Activated naive CD4-positive, alpha-beta T cell (primary cell): Measurements from ENCODE around the gene TCERG1.

ENCODE experiments used
- DNase-seq, 4 experiments: peaks; one replicate each; lab custom pipeline; 2025; lab: John Stamatoyannopoulos, UW

TCERG1 gene

GRCh38 chr5:146457431-146457830, 10.3 kb downstream of the TCERG1 start:
- DNase-seq = no peak

- DNase-seq = no peak
Measured at GRCh38 chr5:146458894-146459293, 11.8 kb downstream of the TCERG1 start.

GRCh38 chr5:146461319-146461718, 14.2 kb downstream of the TCERG1 start:
- no peak for DNase-seq

DNA sequence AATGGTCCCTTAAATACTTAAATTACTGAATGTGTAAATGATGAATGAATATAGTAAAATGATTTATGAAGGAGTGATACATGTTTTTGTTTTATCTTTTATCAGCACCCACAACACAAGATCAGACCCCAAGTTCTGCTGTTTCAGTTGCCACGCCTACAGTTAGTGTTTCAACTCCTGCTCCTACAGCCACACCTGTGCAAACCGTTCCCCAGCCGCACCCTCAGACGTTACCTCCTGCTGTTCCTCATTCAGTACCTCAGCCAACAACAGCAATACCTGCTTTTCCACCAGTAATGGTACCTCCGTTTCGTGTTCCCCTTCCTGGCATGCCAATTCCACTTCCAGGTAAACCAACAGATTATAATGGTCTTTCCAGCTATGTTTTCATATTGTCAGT, 16.3 kb downstream of the TCERG1 start:
- DNase-seq = no peak

GRCh38 chr5:146466521-146467349, 19.6 kb downstream of the TCERG1 start:
- no peak for DNase-seq

- DNase-seq = no peak
Measured at GRCh38 chr5:146467760-146468159, 20.6 kb downstream of the TCERG1 start.

DNA sequence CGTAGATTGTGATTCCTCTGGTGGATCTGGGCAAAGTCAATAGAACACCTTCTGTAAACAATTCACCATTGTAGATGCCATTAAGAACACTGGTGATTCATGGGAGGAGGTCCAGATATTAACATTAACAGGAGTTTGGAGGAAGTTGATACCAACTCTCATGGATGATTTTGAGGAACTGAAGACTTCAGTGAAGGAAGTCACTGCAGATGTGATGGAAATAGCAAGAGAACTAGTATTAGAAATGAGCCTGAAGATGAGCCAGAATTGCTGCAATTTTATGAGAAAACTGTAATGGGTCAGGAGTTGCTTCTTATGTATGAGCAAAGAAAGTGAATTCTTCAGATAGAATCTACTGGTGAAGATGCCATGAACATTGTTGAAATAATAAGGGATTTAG, 26.9 kb downstream of the TCERG1 start:
- no peak for DNase-seq

- no peak for DNase-seq
Measured at GRCh38 chr5:146475190-146475780, 28.2 kb downstream of the TCERG1 start.

- no peak for DNase-seq
Measured at GRCh38 chr5:146475906-146476305, 28.8 kb downstream of the TCERG1 start.

GRCh38 chr5:146482775-146483174, 35.6 kb downstream of the TCERG1 start:
- DNase-seq = no peak

- no peak for DNase-seq
Measured at GRCh38 chr5:146484714-146485391, 37.7 kb downstream of the TCERG1 start.

DNA sequence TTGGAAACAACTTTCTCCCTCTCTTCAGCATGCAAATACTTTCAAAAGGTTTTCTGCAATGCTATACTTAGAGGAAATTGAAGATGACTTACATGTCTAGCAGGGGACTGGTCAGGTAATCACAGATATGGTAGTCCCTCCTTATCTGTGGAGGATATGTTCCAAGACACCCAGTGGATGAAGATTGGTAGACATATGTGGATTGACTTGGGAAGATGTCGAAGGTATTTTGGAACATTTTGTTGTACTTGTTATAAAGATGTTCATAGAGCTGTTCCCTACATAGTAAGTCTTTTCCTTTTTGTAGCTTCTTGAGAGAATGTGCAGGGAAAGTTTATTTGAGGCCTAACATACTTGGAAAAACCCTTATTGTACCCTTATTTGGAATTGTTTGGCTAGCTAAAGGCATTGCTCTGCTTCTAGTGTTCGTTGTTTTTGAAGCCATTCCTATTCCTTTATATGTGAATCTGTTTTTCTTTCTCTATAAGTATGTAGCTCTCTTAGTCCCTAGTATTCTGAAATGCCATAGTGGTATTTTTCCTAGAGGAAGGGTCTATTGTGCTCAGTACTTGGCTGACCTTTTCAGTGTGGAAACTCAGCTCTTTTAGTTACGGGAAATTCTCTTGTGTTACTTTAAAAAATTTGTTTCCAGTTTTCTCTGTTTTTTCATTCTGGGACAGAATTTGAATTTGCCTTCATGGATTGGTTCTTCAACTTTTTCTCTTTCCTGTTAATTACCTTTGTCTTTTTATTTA, 43.1 kb downstream of the TCERG1 start:
- DNase-seq = no peak

DNA sequence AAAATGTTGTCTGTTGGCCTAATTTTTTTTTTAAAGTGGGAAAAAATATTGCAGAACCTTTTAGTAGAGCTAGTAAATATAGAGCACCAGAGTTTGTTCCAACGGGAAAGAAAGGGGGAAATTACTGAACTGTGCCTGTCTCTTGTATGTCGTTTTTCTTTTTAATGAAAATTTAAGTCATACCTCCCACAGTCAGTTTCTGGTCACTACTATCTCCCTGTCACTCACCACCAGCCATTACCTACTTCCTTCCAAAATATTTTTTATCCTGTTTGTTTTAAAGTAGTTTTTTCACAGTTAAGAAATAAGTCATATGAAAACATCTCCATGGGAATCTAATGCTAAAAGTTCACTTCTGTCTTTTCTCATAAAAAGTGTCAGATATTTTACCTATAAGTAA, 47.5 kb downstream of the TCERG1 start:
- no peak for DNase-seq

DNA sequence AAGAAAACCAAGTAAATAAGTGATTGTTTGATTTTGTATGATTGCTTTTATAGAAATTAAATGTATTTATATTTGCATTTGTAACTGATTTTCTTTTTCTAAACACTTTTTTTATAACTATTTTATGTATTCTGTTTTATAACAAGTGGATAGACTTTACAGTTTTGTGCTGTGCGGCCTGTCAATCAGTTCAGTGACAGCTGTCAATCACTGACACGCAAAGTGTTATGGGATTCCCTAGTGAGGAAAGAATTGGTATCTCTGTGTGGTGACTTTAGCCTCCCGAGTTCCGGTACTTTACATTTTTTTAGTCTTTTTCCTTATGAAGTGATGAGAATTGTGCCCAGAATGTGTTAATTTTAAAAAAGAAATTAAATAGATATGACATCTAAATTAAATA, 52.5 kb downstream of the TCERG1 start:
- no peak for DNase-seq

GRCh38 chr5:146507428-146507827, 60.3 kb downstream of the TCERG1 start:
- DNase-seq = no peak

GRCh38 chr5:146510559-146511125, 63.5 kb downstream of the TCERG1 start:
- no peak for DNase-seq

DNA sequence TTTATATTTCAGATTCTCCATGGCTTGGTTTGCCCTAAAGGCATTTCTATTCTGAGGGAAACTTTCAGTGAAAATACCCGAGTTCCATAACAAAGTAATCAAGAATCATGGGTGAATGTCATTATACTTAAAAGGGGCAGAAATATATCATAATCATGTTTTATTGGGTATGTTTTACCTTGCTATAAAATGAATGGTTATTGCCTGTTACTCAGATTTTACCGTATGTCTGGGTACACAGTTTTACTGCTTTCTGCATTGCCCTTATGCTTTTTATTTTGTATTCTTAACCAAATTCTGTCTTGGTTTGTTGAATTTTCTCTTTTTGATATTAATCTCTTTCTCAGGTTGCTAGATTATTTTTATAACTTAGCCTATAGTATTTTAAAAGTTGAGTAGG, 66.3 kb downstream of the TCERG1 start:
- no peak for DNase-seq

- DNase-seq = no peak
Measured at GRCh38 chr5:146514575-146514974, 67.4 kb downstream of the TCERG1 start.

DNA sequence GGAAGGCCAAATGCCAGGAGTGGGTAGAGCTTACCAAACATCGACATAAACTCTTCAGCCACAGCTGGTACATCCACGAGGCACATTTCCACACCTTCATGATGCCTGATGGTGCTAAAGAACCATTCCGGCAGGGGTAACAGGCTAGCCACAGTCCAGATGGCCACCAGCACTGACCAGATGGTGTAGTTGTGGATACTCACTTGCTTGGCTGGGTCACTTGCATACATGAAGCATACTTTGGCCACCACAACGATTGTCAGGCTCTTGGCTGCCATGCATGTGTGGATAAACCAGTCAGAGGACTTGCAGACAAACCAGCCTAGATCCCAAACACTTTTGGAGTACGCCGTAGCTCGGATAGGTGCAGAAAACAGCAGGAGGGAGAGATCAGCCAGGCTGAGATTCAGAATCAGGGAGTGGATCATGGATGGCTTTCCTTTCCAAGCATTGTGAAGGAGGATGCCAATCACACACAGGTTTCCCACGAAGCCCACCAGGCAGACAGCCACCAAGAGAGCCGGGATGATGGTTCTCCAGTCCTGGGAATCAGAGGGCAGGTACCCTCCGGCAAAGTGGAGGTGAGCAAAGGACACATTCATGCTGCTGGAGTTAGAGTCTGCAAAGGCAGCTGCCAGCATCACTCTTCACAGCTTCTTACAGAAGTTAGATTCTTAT, 68.5 kb downstream of the TCERG1 start:
- DNase-seq = no peak

- no peak for DNase-seq
Measured at GRCh38 chr5:146516151-146516475, 69.0 kb downstream of the TCERG1 start, which contains the start of gene GPR151. Gene GPR151 (minus strand): TSS chr5:146516190. CDS start chr5:146516113, 77 bp downstream.

DNA sequence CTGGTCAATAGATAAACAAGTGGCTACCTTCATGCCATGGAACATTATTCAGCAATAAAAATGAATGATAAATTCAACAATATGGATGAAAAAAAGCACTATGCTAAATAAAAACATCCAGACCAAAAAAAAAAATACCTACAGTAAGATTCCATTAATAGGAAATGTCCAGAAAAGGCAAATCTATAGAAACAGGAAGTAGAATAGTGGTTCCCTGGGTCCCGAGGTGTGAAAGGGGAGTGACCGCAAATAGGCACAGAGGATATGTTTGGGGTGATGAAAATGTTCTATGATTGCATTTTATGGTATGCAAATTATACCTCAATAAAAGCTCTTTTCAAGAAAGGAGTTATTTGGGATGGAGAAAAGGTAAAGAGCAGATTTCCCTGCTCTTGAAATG, 72.4 kb downstream of the TCERG1 start:
- DNase-seq = no peak

DNA sequence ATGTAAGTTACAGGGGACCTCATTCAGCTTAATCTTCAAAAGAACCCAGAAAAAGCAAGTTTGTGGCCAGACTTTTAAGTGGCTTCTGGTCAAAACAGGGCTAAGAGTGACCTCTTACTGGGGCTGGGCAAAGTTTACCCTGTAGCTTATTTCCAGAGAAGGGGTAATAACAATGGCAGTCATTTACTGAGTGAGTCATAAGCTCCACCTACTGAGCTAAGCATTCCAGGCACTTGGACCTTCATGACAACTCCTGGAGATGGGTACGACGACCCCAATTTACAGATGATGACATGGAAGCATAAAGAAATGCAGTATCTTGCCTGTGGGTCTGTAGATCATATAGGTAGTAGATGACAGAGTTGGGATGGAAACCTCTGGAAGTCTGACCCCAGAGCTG, 73.6 kb downstream of the TCERG1 start:
- DNase-seq = no peak
